Measurements from ENCODE around the gene ANTXR2. TPM values are rescaled to one million over a fixed set of nuclear protein-coding genes. Genes with fewer than 3 reads are reported as not detected.

The ANTXR2 gene
- total and polyA plus RNA-seq, 2 of the 13 experiments (the other 11 are each of a cell fraction or from before 2014, with no cell fraction given), result 4.6 to 14.5 TPM

- TF ChIP-seq CCAR2 (optimal IDR thresholded peaks at IDR 0.05; ENCODE audit: low read depth, low read length) (no peak), KDM2A (CRISPR knock-in tag; IDR thresholded peaks at IDR 0.05; ENCODE audit: borderline replicate concordance, low read depth) (no peak), ZNF598 (CRISPR knock-in tag; IDR thresholded peaks at IDR 0.05; ENCODE audit: borderline replicate concordance) (no peak), TFE3 (CRISPR knock-in tag; IDR thresholded peaks at IDR 0.05) (no peak), HNF4G (IDR thresholded peaks at IDR 0.05; ENCODE audit: borderline replicate concordance, low read depth, low read length) (no peak), HNF4G (CRISPR knock-in tag; IDR thresholded peaks at IDR 0.05; ENCODE audit: borderline replicate concordance, low read depth) (no peak), ZBTB39 (CRISPR knock-in tag; IDR thresholded peaks at IDR 0.05) (no peak), ZNF496 (CRISPR knock-in tag; IDR thresholded peaks at IDR 0.05; ENCODE audit: insufficient replicate concordance) (no peak), ARHGAP35 (CRISPR knock-in tag; IDR thresholded peaks at IDR 0.05; ENCODE audit: borderline replicate concordance) (no peak), ZNF225 (CRISPR knock-in tag; IDR thresholded peaks at IDR 0.05) (no peak), ZNF615 (CRISPR knock-in tag; IDR thresholded peaks at IDR 0.05; ENCODE audit: borderline replicate concordance) (no peak), ZBTB25 (CRISPR knock-in tag; IDR thresholded peaks at IDR 0.05) (no peak)
Measured at GRCh38 chr4:80045786-80046185, 27.2 kb downstream of the ANTXR2 start (continued).

All from HepG2 (cell line).